ENCODE results near the gene PHACTR3.
"Not testable (repeated sequence)": the region's sequence is repeated elsewhere in the genome, so short reads cannot be mapped to it uniquely, and the experiment has no call there.

PHACTR3 gene

GRCh38 chr20:59835057-59835447 lies 230.7 kb downstream of the PHACTR3 start:
- DNase-seq: no peak

GRCh38 chr20:59835448-59836395 lies 231.4 kb downstream of the PHACTR3 start:
- DNase-seq: peak; percentile 43 to 51

GRCh38 chr20:59836767-59837166 lies 232.4 kb downstream of the PHACTR3 start:
- DNase-seq: no peak

- DNase-seq: no peak
Observed at GRCh38 chr20:59837623-59838394, 233.5 kb downstream of the PHACTR3 start.

GRCh38 chr20:59839400-59839799 lies 235.1 kb downstream of the PHACTR3 start:
- no peak for DNase-seq

GRCh38 chr20:59845472-59845871 lies 241.1 kb downstream of the PHACTR3 start:
- no peak for DNase-seq

- DNase-seq: no peak
Observed at GRCh38 chr20:59848182-59848581, 243.8 kb downstream of the PHACTR3 start.

- DNase-seq: peak in 1 of 2 experiments; percentile 33
Observed at GRCh38 chr20:59850018-59850641, 245.8 kb downstream of the PHACTR3 start.

- DNase-seq: not testable (repeated sequence)
Observed at GRCh38 chr20:59856526-59856925, 252.2 kb downstream of the PHACTR3 start.

GRCh38 chr20:59856941-59857340 lies 252.6 kb downstream of the PHACTR3 start:
- not testable (repeated sequence) for DNase-seq

GRCh38 chr20:59857966-59858365 lies 253.6 kb downstream of the PHACTR3 start:
- no peak for DNase-seq

- no peak for DNase-seq
Observed at GRCh38 chr20:59858425-59858824, 254.1 kb downstream of the PHACTR3 start.

- DNase-seq: no peak
Observed at GRCh38 chr20:59861401-59861800, 257.1 kb downstream of the PHACTR3 start.

GRCh38 chr20:59863058-59863457 lies 258.7 kb downstream of the PHACTR3 start:
- no peak for DNase-seq

- DNase-seq: no peak
Observed at GRCh38 chr20:59864726-59865125, 260.4 kb downstream of the PHACTR3 start.

- no peak for DNase-seq
Observed at GRCh38 chr20:59866338-59866737, 262.0 kb downstream of the PHACTR3 start.

- DNase-seq: no peak
Observed at GRCh38 chr20:59871096-59871495, 266.8 kb downstream of the PHACTR3 start.

GRCh38 chr20:59873409-59873808 lies 269.1 kb downstream of the PHACTR3 start:
- DNase-seq: no peak

- no peak for DNase-seq
Observed at GRCh38 chr20:59880198-59880597, 275.9 kb downstream of the PHACTR3 start.

GRCh38 chr20:59884494-59884893 lies 280.2 kb downstream of the PHACTR3 start:
- DNase-seq: no peak

- no peak for DNase-seq
Observed at GRCh38 chr20:59888050-59888449, 283.7 kb downstream of the PHACTR3 start.

- not testable (repeated sequence) for DNase-seq
Observed at GRCh38 chr20:59890035-59890434, 285.7 kb downstream of the PHACTR3 start.

- no peak for DNase-seq
Observed at GRCh38 chr20:59891581-59891980, 287.2 kb downstream of the PHACTR3 start.
